OCI-LY7 (cell line): ENCODE results near the gene SCARB1.

ENCODE experiments used
- CTCF ChIP-seq: fragments of 200-600 bp; sonication (generic); conservative IDR thresholded peaks from 2 replicates; pipeline ENCODE4 v1.5.1; 2014; ENCODE audit warnings: mild to moderate bottlenecking, antibody characterized with exemption, low read length, moderate library complexity, mixed read lengths
- EZH2phosphoT487 ChIP-seq: fragments of 200-600 bp; sonication (generic); IDR thresholded peaks from 2 replicates; pipeline ENCODE4 v1.6.1; 2018; ENCODE audit warnings: low read depth, borderline replicate concordance, mild to moderate bottlenecking, mixed run types, antibody characterized with exemption, low read length, moderate library complexity, mixed read lengths

- TF ChIP-seq CTCF (no peak), EZH2phosphoT487 (no peak)
Measured at GRCh38 chr12:124777399-124778372, 86.0 kb downstream of the SCARB1 start.
